ENCODE data around the gene KRT7. TPM values are rescaled to one million over a fixed set of nuclear protein-coding genes. Genes with fewer than 3 reads are reported as not detected.

The KRT7 gene
- total RNA-seq, 2 experiments from 2014 or later, result not detected

DNA sequence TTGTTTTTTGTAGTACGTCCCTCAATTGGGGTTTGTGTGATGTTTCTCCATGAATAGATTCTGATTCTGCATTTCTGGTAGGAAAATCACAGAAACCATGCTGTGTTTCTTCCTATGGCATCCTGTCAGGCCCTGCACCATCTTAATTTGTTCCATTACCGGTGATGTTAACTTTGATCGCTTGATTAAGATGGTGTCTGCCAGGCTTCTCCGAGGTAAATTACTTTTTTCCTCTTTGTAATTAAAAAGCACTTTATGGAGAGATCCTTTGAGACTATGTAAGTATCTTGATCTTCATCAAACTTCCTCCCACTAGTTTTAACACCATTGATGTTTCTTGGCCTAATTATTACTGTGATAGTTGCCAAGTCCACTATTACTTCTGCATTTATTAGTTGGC, 15.0 kb upstream of the KRT7 start:
- POLR2A ChIA-PET, result no interaction called here
- intact Hi-C loops (cut with micrococcal nuclease; ENCODE audit: unreplicated experiment), result no loop called here
- H2AFZ ChIP-seq (ENCODE audit: low read length), result no peak overlapping the region
- H3K4me1 ChIP-seq (ENCODE audit: insufficient read depth, low read length, poor library complexity, severe bottlenecking), result no peaks in the 10 kb centered on the region
- no peaks in the 10 kb centered on the region for H3K9me2 ChIP-seq (ENCODE audit: insufficient read depth, low read length)
- no peaks in the 10 kb centered on the region for H3K9me3 ChIP-seq (ENCODE audit: low read length)
- H3K36me3 ChIP-seq (ENCODE audit: insufficient read depth, low read length), result no peaks in the 10 kb centered on the region
- H3K27ac ChIP-seq (ENCODE audit: low read depth, low read length, poor library complexity, severe bottlenecking), result no peak overlapping the region
- H3K4me3 ChIP-seq (ENCODE audit: low read depth, low read length, poor library complexity, severe bottlenecking), result no peak overlapping the region
- no peaks in the 10 kb centered on the region for H4K20me1 ChIP-seq (ENCODE audit: insufficient read depth, low read length)
- DNase-seq (ENCODE audit: low spot score), result no peak
- TF ChIP-seq EZH2phosphoT487 (IDR thresholded peaks at IDR 0.05; ENCODE audit: borderline replicate concordance, low read depth, low read length), result no peak
- CTCF ChIA-PET (ENCODE audit: unreplicated experiment), result no interaction called here
- no TSS peak for BruUV-seq (replicated peaks)
- no peaks in the 10 kb centered on the region for H3K79me2 ChIP-seq (ENCODE audit: insufficient read depth, low read depth, low read length)
- no peak overlapping the region for H3K4me2 ChIP-seq (ENCODE audit: low read length)

- Histone ChIP-seq H3K36me3 (ENCODE audit: insufficient read depth, low read length) (no peaks in the 10 kb centered on the region), H3K4me3 (ENCODE audit: low read depth, low read length, poor library complexity, severe bottlenecking) (no peak overlapping the region), H2AFZ (ENCODE audit: low read length) (no peak overlapping the region), H3K4me2 (ENCODE audit: low read length) (no peak overlapping the region), H3K4me1 (ENCODE audit: insufficient read depth, low read length, poor library complexity, severe bottlenecking) (no peaks in the 10 kb centered on the region), H4K20me1 (ENCODE audit: insufficient read depth, low read length) (no peaks in the 10 kb centered on the region), H3K27ac (ENCODE audit: low read depth, low read length, poor library complexity, severe bottlenecking) (no peak overlapping the region), H3K9me3 (ENCODE audit: low read length) (no peaks in the 10 kb centered on the region), H3K79me2 (ENCODE audit: insufficient read depth, low read depth, low read length) (no peaks in the 10 kb centered on the region), H3K9me2 (ENCODE audit: insufficient read depth, low read length) (no peaks in the 10 kb centered on the region)
- TF ChIP-seq EZH2phosphoT487 (IDR thresholded peaks at IDR 0.05; ENCODE audit: borderline replicate concordance, low read depth, low read length), result no peak
- TF ChIP-seq, protein P1, sequence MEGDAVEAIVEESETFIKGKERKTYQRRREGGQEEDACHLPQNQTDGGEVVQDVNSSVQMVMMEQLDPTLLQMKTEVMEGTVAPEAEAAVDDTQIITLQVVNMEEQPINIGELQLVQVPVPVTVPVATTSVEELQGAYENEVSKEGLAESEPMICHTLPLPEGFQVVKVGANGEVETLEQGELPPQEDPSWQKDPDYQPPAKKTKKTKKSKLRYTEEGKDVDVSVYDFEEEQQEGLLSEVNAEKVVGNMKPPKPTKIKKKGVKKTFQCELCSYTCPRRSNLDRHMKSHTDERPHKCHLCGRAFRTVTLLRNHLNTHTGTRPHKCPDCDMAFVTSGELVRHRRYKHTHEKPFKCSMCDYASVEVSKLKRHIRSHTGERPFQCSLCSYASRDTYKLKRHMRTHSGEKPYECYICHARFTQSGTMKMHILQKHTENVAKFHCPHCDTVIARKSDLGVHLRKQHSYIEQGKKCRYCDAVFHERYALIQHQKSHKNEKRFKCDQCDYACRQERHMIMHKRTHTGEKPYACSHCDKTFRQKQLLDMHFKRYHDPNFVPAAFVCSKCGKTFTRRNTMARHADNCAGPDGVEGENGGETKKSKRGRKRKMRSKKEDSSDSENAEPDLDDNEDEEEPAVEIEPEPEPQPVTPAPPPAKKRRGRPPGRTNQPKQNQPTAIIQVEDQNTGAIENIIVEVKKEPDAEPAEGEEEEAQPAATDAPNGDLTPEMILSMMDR (conservative IDR thresholded peaks at IDR 0.05; ENCODE audit: low read length), result no peak
- no TSS peak for BruUV-seq (replicated peaks)
- ChIA-PET POLR2A (interaction anchor here (0.6 to 1.1 kb wide), 2 partner anchors 13 to 50 kb away, joined by 3 read pairs; no protein-coding TSS in a partner anchor), CTCF (ENCODE audit: unreplicated experiment) (no interaction called here)
- intact Hi-C loops (cut with micrococcal nuclease; ENCODE audit: unreplicated experiment), result no loop called here
- no peak for DNase-seq (ENCODE audit: low spot score)
These were observed 12.6 kb upstream of the KRT7 start for GRCh38 chr12:52220477-52220876.

- POLR2A ChIA-PET, result interaction anchor here (1.1 kb wide), 1 partner anchor 13 kb away, joined by 3 read pairs; no protein-coding TSS in a partner anchor
- Histone ChIP-seq H3K79me2 (ENCODE audit: insufficient read depth, low read depth, low read length) (no peaks in the 10 kb centered on the region), H3K4me2 (ENCODE audit: low read length) (no peak overlapping the region), H3K4me3 (ENCODE audit: low read depth, low read length, poor library complexity, severe bottlenecking) (no peak overlapping the region), H4K20me1 (ENCODE audit: insufficient read depth, low read length) (no peaks in the 10 kb centered on the region), H3K9me2 (ENCODE audit: insufficient read depth, low read length) (no peaks in the 10 kb centered on the region), H3K4me1 (ENCODE audit: insufficient read depth, low read length, poor library complexity, severe bottlenecking) (no peaks in the 10 kb centered on the region), H3K36me3 (ENCODE audit: insufficient read depth, low read length) (no peaks in the 10 kb centered on the region), H3K9me3 (ENCODE audit: low read length) (no peaks in the 10 kb centered on the region), H3K27ac (ENCODE audit: low read depth, low read length, poor library complexity, severe bottlenecking) (no peak overlapping the region), H2AFZ (ENCODE audit: low read length) (no peak overlapping the region)
- TF ChIP-seq EZH2phosphoT487 (IDR thresholded peaks at IDR 0.05; ENCODE audit: borderline replicate concordance, low read depth, low read length), result no peak
- TF ChIP-seq, protein P1 (conservative IDR thresholded peaks at IDR 0.05; ENCODE audit: low read length), result no peak
- intact Hi-C loops (cut with micrococcal nuclease; ENCODE audit: unreplicated experiment), result no loop called here
- no peak for DNase-seq (ENCODE audit: low spot score)
- no TSS peak for BruUV-seq (replicated peaks)
- CTCF ChIA-PET (ENCODE audit: unreplicated experiment), result no interaction called here
These were observed 11.8 kb upstream of the KRT7 start for GRCh38 chr12:52221070-52221781.
